ENCODE results near the gene NCOA4.
"Not testable (repeated sequence)": the region's sequence is repeated elsewhere in the genome, so short reads cannot be mapped to it uniquely, and the experiment has no call there.

Gene NCOA4

DNA sequence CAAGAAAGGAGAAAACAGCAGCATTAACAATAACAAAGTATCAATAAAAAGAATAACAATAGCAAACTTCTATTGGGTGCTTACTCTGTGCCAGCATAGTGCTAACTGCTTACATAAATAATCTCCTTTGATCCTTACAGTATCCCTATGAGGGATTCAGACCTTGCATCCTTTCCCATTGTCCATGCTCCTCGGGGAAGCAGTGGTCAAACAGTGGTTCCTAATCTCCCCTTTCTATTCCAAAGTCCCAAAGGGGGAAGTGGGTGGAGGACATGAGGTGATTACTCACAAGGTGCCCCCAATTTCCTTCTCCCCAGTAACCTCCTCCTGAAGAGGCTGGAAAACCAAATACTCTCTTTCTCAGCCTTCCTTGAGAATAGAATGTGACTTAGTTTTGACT is 37.7 kb upstream of the NCOA4 start:
- Histone ChIP-seq H3K27me3 (replicated peaks; ENCODE audit: control insufficient read depth, insufficient read depth, low read length) (no peaks in the 10 kb centered on the region), H3K36me3 (ENCODE audit: control insufficient read depth, insufficient read depth, low read length) (no peaks in the 10 kb centered on the region), H3K4me3 (replicated peaks; ENCODE audit: low read depth, low read length) (no peak overlapping the region)
- TF ChIP-seq, protein P1, sequence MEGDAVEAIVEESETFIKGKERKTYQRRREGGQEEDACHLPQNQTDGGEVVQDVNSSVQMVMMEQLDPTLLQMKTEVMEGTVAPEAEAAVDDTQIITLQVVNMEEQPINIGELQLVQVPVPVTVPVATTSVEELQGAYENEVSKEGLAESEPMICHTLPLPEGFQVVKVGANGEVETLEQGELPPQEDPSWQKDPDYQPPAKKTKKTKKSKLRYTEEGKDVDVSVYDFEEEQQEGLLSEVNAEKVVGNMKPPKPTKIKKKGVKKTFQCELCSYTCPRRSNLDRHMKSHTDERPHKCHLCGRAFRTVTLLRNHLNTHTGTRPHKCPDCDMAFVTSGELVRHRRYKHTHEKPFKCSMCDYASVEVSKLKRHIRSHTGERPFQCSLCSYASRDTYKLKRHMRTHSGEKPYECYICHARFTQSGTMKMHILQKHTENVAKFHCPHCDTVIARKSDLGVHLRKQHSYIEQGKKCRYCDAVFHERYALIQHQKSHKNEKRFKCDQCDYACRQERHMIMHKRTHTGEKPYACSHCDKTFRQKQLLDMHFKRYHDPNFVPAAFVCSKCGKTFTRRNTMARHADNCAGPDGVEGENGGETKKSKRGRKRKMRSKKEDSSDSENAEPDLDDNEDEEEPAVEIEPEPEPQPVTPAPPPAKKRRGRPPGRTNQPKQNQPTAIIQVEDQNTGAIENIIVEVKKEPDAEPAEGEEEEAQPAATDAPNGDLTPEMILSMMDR (IDR thresholded peaks at IDR 0.05; ENCODE audit: insufficient read depth, low read length, poor library complexity, severe bottlenecking), result no peak
- no peak for DNase-seq (ENCODE audit: extremely low read depth, insufficient read length)

DNA sequence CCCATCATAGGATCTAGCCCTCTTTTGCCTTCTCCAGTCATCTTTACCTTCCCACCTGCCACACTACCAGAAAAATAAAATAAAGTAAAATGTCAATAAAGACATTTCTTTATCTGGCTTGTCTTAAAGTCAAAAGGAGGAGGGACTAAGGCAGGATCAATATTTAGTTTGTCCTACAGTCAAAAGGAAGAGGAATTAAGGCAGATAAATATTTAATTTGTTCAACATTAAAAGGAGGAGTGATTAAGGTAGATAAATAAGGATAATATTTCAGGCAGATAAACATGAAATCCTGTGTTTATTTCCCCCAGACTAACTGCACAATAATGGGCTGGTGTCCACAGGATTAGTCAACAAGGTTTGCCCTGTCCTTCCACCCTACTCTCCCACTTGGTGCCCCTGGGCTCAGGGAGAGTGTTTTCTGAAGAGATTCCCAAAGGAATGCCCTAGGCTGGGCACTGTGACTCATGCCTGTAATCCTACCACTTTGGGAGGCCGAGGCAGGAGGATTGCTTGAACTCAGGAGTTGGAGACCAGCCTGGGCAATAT is 33.9 kb upstream of the NCOA4 start:
- Histone ChIP-seq H3K27me3 (replicated peaks; ENCODE audit: control insufficient read depth, insufficient read depth, low read length) (no peaks in the 10 kb centered on the region), H3K36me3 (ENCODE audit: control insufficient read depth, insufficient read depth, low read length) (no peaks in the 10 kb centered on the region), H3K4me3 (replicated peaks; ENCODE audit: low read depth, low read length) (no peak overlapping the region)
- DNase-seq (ENCODE audit: extremely low read depth, insufficient read length), result no peak
- TF ChIP-seq, protein P1 (IDR thresholded peaks at IDR 0.05; ENCODE audit: insufficient read depth, low read length, poor library complexity, severe bottlenecking), result no peak

DNA sequence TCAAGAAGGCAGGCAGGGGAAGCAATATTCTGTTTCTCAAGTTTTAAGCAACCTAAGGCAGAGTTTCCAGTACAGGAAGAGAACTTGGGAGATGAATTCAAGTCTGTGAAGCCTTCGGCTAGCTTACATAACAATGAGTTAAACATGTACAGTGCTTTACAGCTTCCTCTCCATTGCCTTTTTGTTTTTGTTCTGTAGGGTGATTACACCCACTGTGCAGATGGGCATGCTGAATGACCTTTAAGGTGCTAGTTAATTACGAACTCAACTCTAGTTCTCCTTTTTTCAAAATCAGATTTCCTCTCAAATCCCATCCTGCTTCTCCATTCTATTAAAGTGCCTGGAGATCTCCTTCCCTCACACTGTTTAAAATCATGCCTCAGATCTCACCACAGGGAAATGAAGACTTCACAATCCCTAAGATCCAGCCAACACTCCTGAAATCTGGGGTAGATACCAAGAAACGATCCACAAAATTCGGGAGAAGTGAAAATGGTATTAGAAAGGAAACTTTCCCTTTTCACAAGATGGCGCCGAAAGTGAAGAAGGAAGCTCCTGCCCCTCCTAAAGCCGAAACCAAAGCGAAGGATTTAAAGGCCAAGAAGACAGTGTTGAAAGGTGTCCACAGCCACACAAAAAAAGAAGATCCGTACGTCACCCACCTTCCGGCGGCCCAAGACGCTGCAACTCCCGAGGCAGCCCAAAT is 32.5 kb upstream of the NCOA4 start:
- Histone ChIP-seq H3K4me3 (replicated peaks; ENCODE audit: low read depth, low read length) (no peak overlapping the region), H3K36me3 (ENCODE audit: control insufficient read depth, insufficient read depth, low read length) (no peaks in the 10 kb centered on the region)
- TF ChIP-seq, protein P1 (IDR thresholded peaks at IDR 0.05; ENCODE audit: insufficient read depth, low read length, poor library complexity, severe bottlenecking), result no peak

DNA sequence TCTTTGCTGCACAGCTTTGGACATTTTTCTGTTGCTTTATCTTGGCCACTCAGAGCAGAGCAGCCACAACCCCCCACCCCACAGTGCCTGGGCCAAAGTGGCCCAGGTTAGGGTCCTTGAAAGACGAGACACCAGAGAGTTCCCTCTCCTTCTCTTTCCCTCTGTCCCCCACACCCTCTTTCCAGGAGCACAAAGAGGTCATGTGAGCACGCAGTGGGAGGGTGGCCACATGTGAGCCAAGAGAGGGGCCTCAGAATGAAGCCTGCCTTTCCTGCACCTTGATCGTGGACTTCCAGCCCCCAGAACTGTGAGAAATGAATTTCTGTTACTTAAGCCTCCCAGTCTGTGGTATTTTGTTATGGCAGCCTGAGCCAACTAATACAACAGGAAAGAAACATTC is 30.3 kb upstream of the NCOA4 start:
- no peak for DNase-seq (ENCODE audit: extremely low read depth, insufficient read length)
- TF ChIP-seq, protein P1 (IDR thresholded peaks at IDR 0.05; ENCODE audit: insufficient read depth, low read length, poor library complexity, severe bottlenecking), result no peak
- Histone ChIP-seq H3K4me3 (replicated peaks; ENCODE audit: low read depth, low read length) (no peak overlapping the region), H3K27me3 (replicated peaks; ENCODE audit: control insufficient read depth, insufficient read depth, low read length) (no peaks in the 10 kb centered on the region), H3K36me3 (ENCODE audit: control insufficient read depth, insufficient read depth, low read length) (no peaks in the 10 kb centered on the region)

More for the DNA sequence above, 32.5 kb upstream of the NCOA4 start:
- no peaks in the 10 kb centered on the region for H3K27me3 ChIP-seq (replicated peaks; ENCODE audit: control insufficient read depth, insufficient read depth, low read length)
- no peak for DNase-seq (ENCODE audit: extremely low read depth, insufficient read length)

DNA sequence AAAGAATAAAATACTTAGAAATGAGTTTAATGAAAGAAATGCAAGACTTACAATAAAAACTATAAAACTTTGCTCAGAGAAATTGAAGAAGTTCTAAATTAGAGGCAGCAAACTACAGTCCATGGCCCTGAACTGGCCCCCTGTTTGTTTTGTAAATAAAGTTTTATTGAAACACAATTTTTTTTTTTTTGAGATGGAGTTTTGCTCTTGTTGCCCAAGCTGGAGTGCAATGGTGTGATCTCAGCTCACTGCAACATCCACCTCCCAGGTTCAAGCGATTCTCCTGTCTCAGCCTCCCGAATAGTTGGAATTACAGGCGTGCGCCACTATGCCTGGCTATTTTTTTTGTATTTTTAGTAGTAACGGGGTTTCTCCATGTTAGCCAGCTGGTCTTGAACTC is 27.5 kb upstream of the NCOA4 start:
- H3K36me3 ChIP-seq (ENCODE audit: control insufficient read depth, insufficient read depth, low read length); H3K27me3 ChIP-seq (replicated peaks; ENCODE audit: control insufficient read depth, insufficient read depth, low read length); DNase-seq (ENCODE audit: extremely low read depth, insufficient read length); H3K4me3 ChIP-seq (replicated peaks; ENCODE audit: low read depth, low read length): not testable (repeated sequence)

DNA sequence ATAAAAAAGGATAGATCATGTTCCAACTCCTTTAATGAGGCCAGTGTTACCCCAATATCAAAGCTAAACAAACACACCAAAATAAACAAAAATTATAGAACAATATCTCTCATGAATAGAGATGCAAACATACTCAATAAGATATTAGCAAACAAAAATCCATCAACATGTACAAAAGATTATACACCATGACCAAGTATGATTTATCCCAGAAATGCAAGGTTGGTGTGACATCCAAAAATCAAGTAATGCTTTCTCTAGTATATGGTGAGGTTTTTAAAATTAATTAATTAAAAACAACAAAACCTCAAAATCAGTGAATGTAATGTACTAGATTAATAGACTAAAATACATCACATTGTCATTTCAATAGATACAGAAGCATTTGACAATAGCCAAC is 26.6 kb upstream of the NCOA4 start:
- no peaks in the 10 kb centered on the region for H3K27me3 ChIP-seq (replicated peaks; ENCODE audit: control insufficient read depth, insufficient read depth, low read length)
- TF ChIP-seq, protein P1 (IDR thresholded peaks at IDR 0.05; ENCODE audit: insufficient read depth, low read length, poor library complexity, severe bottlenecking), result no peak
- H3K36me3 ChIP-seq (ENCODE audit: control insufficient read depth, insufficient read depth, low read length), result no peaks in the 10 kb centered on the region
- no peak overlapping the region for H3K4me3 ChIP-seq (replicated peaks; ENCODE audit: low read depth, low read length)
- DNase-seq (ENCODE audit: extremely low read depth, insufficient read length), result no peak

Data from GM06990 (cell line).